Heart left ventricle (tissue), 16 donors: ENCODE results near the gene NRROS. TPM values are rescaled to one million over a fixed set of nuclear protein-coding genes. Genes with fewer than 3 reads are reported as not detected.
A peak's percentile ranks its signal among the peaks of the same experiment; 100 is the strongest.
"Not testable (repeated sequence)": the region's sequence is repeated elsewhere in the genome, so short reads cannot be mapped to it uniquely, and the experiment has no call there.

Experiments
- ATAC-seq, 4 donors: fragments of 200-7000 bp; cut with Tn5 transposase; one replicate each; pipeline ENCODE4 v1.9.1; 2020 to 2022; ENCODE audit warnings: moderate library complexity in 4 of 4, mild to moderate bottlenecking in 3 of 4, moderate number of reproducible peaks in 1 of 4
- DNase-seq, 5 donors: peaks; one replicate each; pipeline ENCODE4 v3.0.0-alpha.2; 2020
- H3K27ac ChIP-seq, 12 donors: fragments of 200-600 bp; sonication (generic) in 4 of 12; one replicate each; pipeline versions ENCODE4 v1.5.0 to v1.8.0; 2016 to 2022; ENCODE audit warnings: mild to moderate bottlenecking in 2 of 12
- H3K27me3 ChIP-seq, 9 donors: fragments of 200-600 bp; sonication (generic) in 2 of 9; one replicate each; pipeline versions ENCODE4 v1.5.1 to v1.8.0; 2016 to 2022; ENCODE audit warnings: mild to moderate bottlenecking in 3 of 9
- H3K36me3 ChIP-seq, 9 donors: fragments of 200-600 bp; sonication (generic) in 2 of 9; one replicate each; pipeline versions ENCODE4 v1.5.0 to v1.8.0; 2018 to 2022; ENCODE audit warnings: mild to moderate bottlenecking in 2 of 9
- H3K4me1 ChIP-seq, 12 donors: fragments of 200-600 bp; sonication (generic) in 4 of 12; one replicate each; pipeline versions ENCODE4 v1.5.0 to v1.8.0; 2016 to 2022; ENCODE audit warnings: mild to moderate bottlenecking in 3 of 12
- H3K4me3 ChIP-seq, 12 donors: fragments of 200-600 bp; sonication (generic) in 4 of 12; one replicate each; pipeline versions ENCODE4 v1.5.0 to v1.8.0; 2017 to 2022; ENCODE audit warnings: mild to moderate bottlenecking in 9 of 12, moderate library complexity in 4 of 12
- H3K9me3 ChIP-seq, 12 donors: fragments of 200-600 bp; sonication (generic) in 4 of 12; one replicate each; pipeline versions ENCODE4 v1.5.0 to v1.8.0; 2016 to 2022; ENCODE audit warnings: mild to moderate bottlenecking in 1 of 12
- CTCF ChIP-seq, 12 donors: fragments of 200-600 bp; sonication (generic) in 4 of 12; IDR thresholded peaks; one replicate each; pipeline versions ENCODE4 v1.5.0 to v1.8.0; 2018 to 2022; ENCODE audit warnings: antibody characterized with exemption in 12 of 12, mild to moderate bottlenecking in 5 of 12
- POLR2A ChIP-seq, 2 donors: fragments of 450-650 bp; IDR thresholded peaks; one replicate each; pipeline ENCODE4 v1.6.1; 2017; ENCODE audit warnings: antibody characterized with exemption in 2 of 2, mild to moderate bottlenecking in 2 of 2, moderate library complexity in 2 of 2
- WGBS, 4 donors: extraction: QIAGEN DNeasy Blood & Tissue Kit in 2 of 4; methylation state at CpG; one replicate each; pipeline versions ENCODE4 v1.1.5 to v1.1.7; 2013 to 2018; 5-methylcytosine and 5-hydroxymethylcytosine counted together
- intact Hi-C, 10 donors: fragments of 100-400 bp; cut with DNase I; formaldehyde crosslinking; loops; one replicate each; pipeline versions ENCODE4 v1.11.1 to v1.14.2; 2022
- polyA plus RNA-seq, 2 donors: library from polyadenylated mRNA; stranded (reverse); fragments of 200-250 nt; gene quantifications; one replicate each; pipeline ENCODE4 v1.2.3, GENCODE V29; 2013
- total RNA-seq, 9 donors: library from RNA; depleted of rRNA in 2 of 9; stranded (reverse); fragments of >200 nt in 2 of 9; fragmentation: NEBNext Ultra II Directional in 3 of 9; extraction: Animal tissue kit (Norgen Biotek cat#: 25700) in 3 of 9; gene quantifications; one replicate each; pipeline versions ENCODE4 v1.1.0 to v1.2.4, GENCODE V29; 2016 to 2023
- donor health status: ischemic (EF 13 %, LVEDD 7.1; RV severe dilation, severe dysfunction).
- donor health status: healthy with polysubstance abuse.
- donor health status: DM: no; HTN: yes; CAD: no.
- donor health status: DM: no; HTN: no; CAD: no.
- donor health status: ischemic (EF 25% LVEDD 6.9; RV normal size, moderate dysfunction).
- donor health status: ischemic (EF 25% LVEDD 5.7; RV mildly dilated, moderate dysfunction).
- donor health status: healthy.
- donor health status: DM: yes; HTN: yes; CAD: no.
- donor health status: ischemic (EF 35%, LVEDD 5.7; RV mildly dilated, moderate dysfunction).
- donor health status: nonischemic (EF 11% LVEDD 7.7; RV severe dilation, severe dysfunction).
- donor health status: DM: yes; HTN: yes; CAD: no.
- donor health status: PGD.
- donor health status: ischemic (EF 29% LVEDD 5.4; RV normal size, mild dysfunction).
- donor health status: nonischemic (EF 23%, LVEDD 6.1; RV moderate dilation, normal function).

Gene NRROS
- total and polyA plus RNA-seq, 11 donors: 1.4 to 23.8 (median 2.9) TPM

- DNase-seq: peak in 1 of 5 donors; percentile 32
- WGBS, 4 donors: 48 to 60% (median 51%) methylated on average over 10 of the region's 10 CpGs
- Histone ChIP-seq H3K4me1 (peaks cover 0 to 36% (median 18%) of the 10 kb centered on the region in 12 donors), H3K9me3 (peaks cover 0 to 9% (median 0%) of the 10 kb centered on the region in 12 donors), H3K27me3 (no peaks in the 10 kb centered on the region), H3K27ac (peak overlapping the region; percentile 63 to 94 (median 79)), H3K4me3 (peak overlapping the region in 3 of 12 donors; percentile 11 to 30 (median 25)), H3K36me3 (no peaks in the 10 kb centered on the region)
- intact Hi-C loops: loop anchor here in 1 of 10 donors (2.0 to 5.0 kb wide), 2 partner anchors 21 to 60 kb away; no protein-coding TSS in a partner anchor
- ATAC-seq: peak; percentile 17 to 81 (median 66)
- TF ChIP-seq CTCF (IDR thresholded peaks at IDR 0.05): no peak
- TF ChIP-seq POLR2A (IDR thresholded peaks at IDR 0.05): no peak
Measured at GRCh38 chr3:196611761-196612483, 27.6 kb upstream of the NRROS start.

- 93 to 97% (median 96%) methylated on average over 6 of the region's 6 CpGs for WGBS, 4 donors
- H3K4me3 ChIP-seq, H3K27ac ChIP-seq, H3K27me3 ChIP-seq, DNase-seq, ATAC-seq, H3K36me3 ChIP-seq, intact Hi-C loops, H3K9me3 ChIP-seq: not testable (repeated sequence)
- H3K4me1 ChIP-seq: peaks cover 0 to 52% (median 16%) of the 10 kb centered on the region in 12 donors
Measured at GRCh38 chr3:196615234-196615633, 24.3 kb upstream of the NRROS start.

- peaks cover 0 to 53% (median 8%) of the 10 kb centered on the region in 12 donors for H3K4me1 ChIP-seq
- no peak for DNase-seq
- H3K9me3 ChIP-seq: no peaks in the 10 kb centered on the region
- no peaks in the 10 kb centered on the region for H3K36me3 ChIP-seq
- TF ChIP-seq POLR2A (IDR thresholded peaks at IDR 0.05) (no peak), CTCF (IDR thresholded peaks at IDR 0.05) (no peak)
- H3K27ac ChIP-seq: peak overlapping the region in 1 of 12 donors; percentile 80
- no peak overlapping the region for H3K4me3 ChIP-seq
- WGBS, 4 donors: 66 to 76% (median 69%) methylated on average over 5 of the region's 5 CpGs
- intact Hi-C loops: no loop called here
- no peak for ATAC-seq
- H3K27me3 ChIP-seq: no peaks in the 10 kb centered on the region
Measured at GRCh38 chr3:196617256-196617655, 22.2 kb upstream of the NRROS start.

GRCh38 chr3:196619223-196619622, 20.3 kb upstream of the NRROS start:
- DNase-seq: no peak
- no peaks in the 10 kb centered on the region for H3K9me3 ChIP-seq
- ATAC-seq: peak in 2 of 4 donors; percentile 39 to 47
- TF ChIP-seq POLR2A (IDR thresholded peaks at IDR 0.05) (no peak), CTCF (IDR thresholded peaks at IDR 0.05) (no peak)
- intact Hi-C loops: no loop called here
- H3K36me3 ChIP-seq: no peaks in the 10 kb centered on the region
- H3K4me3 ChIP-seq: no peak overlapping the region
- H3K27me3 ChIP-seq: no peaks in the 10 kb centered on the region
- WGBS, 4 donors: 45 to 55% (median 50%) methylated on average over 5 of the region's 5 CpGs
- peak overlapping the region in 6 of 12 donors; percentile 47 to 73 (median 54) for H3K27ac ChIP-seq
- peaks cover 0 to 67% (median 4%) of the 10 kb centered on the region in 12 donors for H3K4me1 ChIP-seq

- Histone ChIP-seq H3K4me1 (peaks cover 0 to 71% (median 4%) of the 10 kb centered on the region in 12 donors), H3K27ac (peak overlapping the region in 9 of 12 donors; percentile 3 to 91 (median 50))
- intact Hi-C loops, H3K36me3 ChIP-seq, H3K27me3 ChIP-seq, H3K9me3 ChIP-seq, DNase-seq, ATAC-seq, H3K4me3 ChIP-seq: not testable (repeated sequence)
- 20 to 41% (median 36%) methylated on average over 2 to 4 of the region's 5 CpGs for WGBS, 4 donors
Measured at GRCh38 chr3:196619627-196620026, 19.9 kb upstream of the NRROS start.
